Activated T-helper 17 cell treated with anti-CD3 and anti-CD28 coated beads, Interleukin-2, amount 50 U/mL, for 72 hours (primary cell): ENCODE measurements around the gene TNFRSF1A. TPM values are rescaled to one million over a fixed set of nuclear protein-coding genes. Genes with fewer than 3 reads are reported as not detected.
"Not testable (repeated sequence)": the region's sequence is repeated elsewhere in the genome, so short reads cannot be mapped to it uniquely, and the experiment has no call there.

Source experiments
- ATAC-seq: fragments of 150-1000 bp; cut with Tn5 transposase; replicated peaks from 2 replicates; pipeline ENCODE4 v1.10.0; 2021; ENCODE audit warnings: mild to moderate bottlenecking, moderate library complexity
- H3K27ac Mint-ChIP-seq: one replicate; pipeline ENCODE4 v1.8.0; 2022; ENCODE audit warnings: mixed read lengths
- H3K27me3 Mint-ChIP-seq: one replicate; pipeline ENCODE4 v1.8.0; 2022; ENCODE audit warnings: mixed read lengths
- H3K36me3 Mint-ChIP-seq: one replicate; pipeline ENCODE4 v1.8.0; 2022; ENCODE audit warnings: low read depth, mild to moderate bottlenecking, mixed read lengths
- H3K4me1 Mint-ChIP-seq: one replicate; pipeline ENCODE4 v1.8.0; 2022; ENCODE audit warnings: mixed read lengths
- H3K4me3 Mint-ChIP-seq: one replicate; pipeline ENCODE4 v1.8.0; 2022; ENCODE audit warnings: mild to moderate bottlenecking, mixed read lengths
- H3K9me3 Mint-ChIP-seq: one replicate; pipeline ENCODE4 v1.8.0; 2022; ENCODE audit warnings: mixed read lengths
- total RNA-seq, 2 donors: library from RNA; stranded (reverse); gene quantifications; one replicate each; pipeline ENCODE4 v1.2.3, GENCODE V29; 2022

Gene TNFRSF1A
- total RNA-seq, 2 donors from 2014 or later, result 42.1 to 74.1 TPM

GRCh38 chr12:6306599-6307220, 35.2 kb downstream of the TNFRSF1A start:
- H3K9me3 Mint-ChIP-seq, result no peaks in the 10 kb centered on the region
- no peak for ATAC-seq
- peak overlapping the region; percentile 24 for H3K27ac Mint-ChIP-seq
- H3K4me1 Mint-ChIP-seq, result no peaks in the 10 kb centered on the region
- H3K27me3 Mint-ChIP-seq, result peaks cover 14% of the 10 kb centered on the region
- H3K4me3 Mint-ChIP-seq, result no peak overlapping the region
- no peaks in the 10 kb centered on the region for H3K36me3 Mint-ChIP-seq

- H3K36me3 Mint-ChIP-seq, result no peaks in the 10 kb centered on the region
- H3K4me1 Mint-ChIP-seq, result no peaks in the 10 kb centered on the region
- H3K9me3 Mint-ChIP-seq, result no peaks in the 10 kb centered on the region
- no peak for ATAC-seq
- peaks cover 14% of the 10 kb centered on the region for H3K27me3 Mint-ChIP-seq
- peak overlapping the region; percentile 24 for H3K27ac Mint-ChIP-seq
- no peak overlapping the region for H3K4me3 Mint-ChIP-seq
Measured at GRCh38 chr12:6306151-6306550, 35.7 kb downstream of the TNFRSF1A start.

- no peak for ATAC-seq
- Mint-ChIP-seq H3K4me3 (no peak overlapping the region), H3K27me3 (peaks cover 4% of the 10 kb centered on the region), H3K9me3 (no peaks in the 10 kb centered on the region), H3K36me3 (no peaks in the 10 kb centered on the region), H3K4me1 (no peaks in the 10 kb centered on the region), H3K27ac (no peak overlapping the region)
Measured at GRCh38 chr12:6303071-6303470, 38.8 kb downstream of the TNFRSF1A start.

GRCh38 chr12:6302621-6303020, 39.3 kb downstream of the TNFRSF1A start:
- H3K27me3 Mint-ChIP-seq, result peaks cover 4% of the 10 kb centered on the region

DNA sequence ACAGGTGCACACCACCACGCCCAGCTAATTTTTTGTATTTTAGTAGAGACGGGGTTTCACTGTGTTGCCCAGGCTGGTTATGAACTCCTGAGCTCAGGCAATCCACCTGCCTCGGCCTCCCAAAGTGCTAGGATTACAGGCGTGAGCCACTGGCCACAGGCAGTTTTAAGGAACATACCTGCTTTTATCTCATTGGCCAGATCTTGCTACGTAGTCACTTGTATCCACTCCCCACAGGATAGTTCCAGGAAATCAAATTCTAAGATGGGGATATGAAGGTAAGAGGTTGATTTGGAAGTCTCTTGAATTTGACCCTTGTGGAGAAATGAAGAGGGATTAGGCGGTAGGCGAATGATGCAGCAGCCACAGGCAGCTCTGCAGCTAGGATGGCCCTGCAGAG, 40.2 kb downstream of the TNFRSF1A start:
- no peaks in the 10 kb centered on the region for H3K9me3 Mint-ChIP-seq
- H3K27me3 Mint-ChIP-seq, result peaks cover 4% of the 10 kb centered on the region
- no peaks in the 10 kb centered on the region for H3K4me1 Mint-ChIP-seq
- no peak overlapping the region for H3K4me3 Mint-ChIP-seq
- no peak overlapping the region for H3K27ac Mint-ChIP-seq
- H3K36me3 Mint-ChIP-seq, result no peaks in the 10 kb centered on the region
- ATAC-seq, result no peak

More at GRCh38 chr12:6302621-6303020, 39.3 kb downstream of the TNFRSF1A start:
- Mint-ChIP-seq H3K4me3 (no peak overlapping the region), H3K9me3 (no peaks in the 10 kb centered on the region), H3K27ac (no peak overlapping the region), H3K36me3 (no peaks in the 10 kb centered on the region), H3K4me1 (no peaks in the 10 kb centered on the region)
- no peak for ATAC-seq

- ATAC-seq, result no peak
- Mint-ChIP-seq H3K9me3 (no peaks in the 10 kb centered on the region), H3K27me3 (peaks cover 4% of the 10 kb centered on the region), H3K36me3 (no peaks in the 10 kb centered on the region), H3K4me1 (peaks cover 4% of the 10 kb centered on the region), H3K27ac (no peak overlapping the region), H3K4me3 (no peak overlapping the region)
Measured at GRCh38 chr12:6297170-6297569, 44.7 kb downstream of the TNFRSF1A start.

GRCh38 chr12:6295094-6295811, 46.6 kb downstream of the TNFRSF1A start:
- Mint-ChIP-seq H3K9me3 (no peaks in the 10 kb centered on the region), H3K4me1 (peaks cover 4% of the 10 kb centered on the region), H3K4me3 (no peak overlapping the region), H3K27me3 (peaks cover 4% of the 10 kb centered on the region), H3K36me3 (no peaks in the 10 kb centered on the region), H3K27ac (no peak overlapping the region)
- ATAC-seq, result no peak

DNA sequence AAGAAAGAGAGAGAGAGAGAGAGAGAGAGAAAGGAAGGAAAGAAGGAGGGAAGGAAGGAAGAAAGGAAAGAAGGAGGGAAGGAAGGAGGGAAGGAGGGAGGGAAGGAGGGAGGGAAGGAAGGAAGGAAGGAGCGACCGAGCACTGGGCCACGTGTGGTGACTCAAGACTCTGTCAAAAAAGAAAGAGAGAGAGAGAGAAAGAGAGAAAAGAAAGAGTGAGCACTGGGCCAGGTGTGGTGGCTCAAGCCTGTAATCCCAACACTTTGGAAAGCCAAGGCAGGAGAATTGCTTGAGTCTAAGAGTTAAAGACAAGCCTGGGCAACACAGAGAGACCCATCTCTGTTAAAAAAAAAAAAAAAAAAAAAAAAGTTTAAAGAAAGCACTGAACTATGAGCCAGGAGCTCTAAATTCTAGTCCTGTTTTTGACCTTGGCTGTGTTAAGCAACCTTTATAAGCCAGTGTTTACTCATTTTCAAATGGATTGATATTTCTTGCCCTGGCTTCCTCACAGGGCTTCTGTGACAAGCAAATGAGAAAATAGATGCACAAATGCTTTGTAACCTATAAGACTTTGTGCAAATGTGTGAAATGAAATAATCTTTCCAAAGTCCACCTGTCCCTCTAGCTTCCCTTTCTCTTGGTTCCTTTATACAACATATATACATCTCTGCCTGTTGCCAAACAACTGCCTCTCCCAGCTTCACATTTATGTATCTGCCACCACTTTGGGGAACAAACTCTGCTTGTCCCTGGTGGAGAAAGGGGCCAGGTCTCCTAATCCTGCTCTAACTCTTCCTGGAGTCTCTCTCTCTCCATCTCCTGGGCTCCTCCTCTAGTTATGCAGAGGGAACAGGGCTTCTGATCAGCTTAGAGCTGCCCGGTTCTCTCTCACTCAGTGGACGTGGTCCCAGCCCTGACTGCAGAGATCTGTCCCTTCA, 47.5 kb downstream of the TNFRSF1A start:
- H3K4me3 Mint-ChIP-seq, result no peak overlapping the region
- ATAC-seq, result no peak
- H3K27ac Mint-ChIP-seq, result no peak overlapping the region
- H3K9me3 Mint-ChIP-seq, result no peaks in the 10 kb centered on the region
- peaks cover 4% of the 10 kb centered on the region for H3K4me1 Mint-ChIP-seq
- H3K36me3 Mint-ChIP-seq, result no peaks in the 10 kb centered on the region
- peaks cover 4% of the 10 kb centered on the region for H3K27me3 Mint-ChIP-seq

DNA sequence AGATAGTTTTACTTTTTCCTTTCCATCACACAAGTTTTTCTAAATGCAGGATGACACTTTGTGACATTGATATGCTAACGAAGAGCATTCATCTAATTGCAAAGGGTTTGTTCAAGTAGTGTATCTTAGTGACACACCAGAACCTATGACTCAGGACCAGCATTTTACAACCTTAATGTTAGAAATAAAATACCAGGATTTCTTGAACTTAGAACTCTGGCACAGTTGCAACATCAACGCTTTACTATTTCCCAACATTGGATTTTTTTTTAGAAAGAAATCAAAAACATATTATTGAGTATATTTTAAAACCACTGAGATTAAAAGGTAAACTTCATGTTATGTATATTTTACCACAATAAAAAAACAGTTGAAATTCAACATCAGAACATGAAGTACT, 49.3 kb downstream of the TNFRSF1A start:
- H3K4me1 Mint-ChIP-seq, result peaks cover 4% of the 10 kb centered on the region
- no peaks in the 10 kb centered on the region for H3K36me3 Mint-ChIP-seq
- H3K27ac Mint-ChIP-seq, result no peak overlapping the region
- peaks cover 4% of the 10 kb centered on the region for H3K27me3 Mint-ChIP-seq
- ATAC-seq, result no peak
- H3K4me3 Mint-ChIP-seq, result no peak overlapping the region
- H3K9me3 Mint-ChIP-seq, result no peaks in the 10 kb centered on the region

GRCh38 chr12:6289906-6290305, 52.0 kb downstream of the TNFRSF1A start:
- H3K4me1 Mint-ChIP-seq, H3K36me3 Mint-ChIP-seq, H3K4me3 Mint-ChIP-seq: not testable (repeated sequence)

GRCh38 chr12:6289081-6289480, 52.8 kb downstream of the TNFRSF1A start:
- not testable (repeated sequence) for H3K4me3 Mint-ChIP-seq, H3K36me3 Mint-ChIP-seq, H3K9me3 Mint-ChIP-seq, H3K27ac Mint-ChIP-seq, ATAC-seq, H3K4me1 Mint-ChIP-seq, H3K27me3 Mint-ChIP-seq

More at GRCh38 chr12:6289906-6290305, 52.0 kb downstream of the TNFRSF1A start:
- not testable (repeated sequence) for ATAC-seq, H3K27ac Mint-ChIP-seq, H3K27me3 Mint-ChIP-seq, H3K9me3 Mint-ChIP-seq

DNA sequence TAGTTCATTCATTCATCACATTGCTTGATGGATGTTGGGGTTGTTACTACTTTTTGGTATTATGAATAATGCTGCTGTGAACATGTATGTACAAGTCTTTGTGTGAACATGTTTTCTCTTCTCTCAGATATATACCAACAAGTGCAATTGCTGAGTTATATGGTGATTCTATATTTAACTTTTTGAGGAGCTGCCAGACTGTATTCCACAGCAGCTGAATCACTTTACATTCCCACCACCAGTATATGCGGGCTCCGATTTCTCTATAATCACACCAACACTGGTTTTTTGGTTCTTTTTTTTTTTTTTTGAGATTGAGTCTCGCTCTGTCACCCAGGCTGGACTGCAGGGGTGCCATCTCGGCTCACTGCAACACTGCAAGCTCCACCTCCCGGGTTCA, 53.6 kb downstream of the TNFRSF1A start:
- H3K4me1 Mint-ChIP-seq, result no peaks in the 10 kb centered on the region
- no peak for ATAC-seq
- H3K36me3 Mint-ChIP-seq, result no peaks in the 10 kb centered on the region
- no peaks in the 10 kb centered on the region for H3K9me3 Mint-ChIP-seq
- H3K27me3 Mint-ChIP-seq, result no peaks in the 10 kb centered on the region
- no peak overlapping the region for H3K27ac Mint-ChIP-seq
- no peak overlapping the region for H3K4me3 Mint-ChIP-seq

- H3K4me3 Mint-ChIP-seq, result no peak overlapping the region
- no peak for ATAC-seq
- no peaks in the 10 kb centered on the region for H3K36me3 Mint-ChIP-seq
- H3K4me1 Mint-ChIP-seq, result no peaks in the 10 kb centered on the region
- H3K27me3 Mint-ChIP-seq, result peaks cover 11% of the 10 kb centered on the region
- H3K9me3 Mint-ChIP-seq, result no peaks in the 10 kb centered on the region
- no peak overlapping the region for H3K27ac Mint-ChIP-seq
Measured at GRCh38 chr12:6285532-6286306, 56.2 kb downstream of the TNFRSF1A start.

- H3K27me3 Mint-ChIP-seq, result peaks cover 15% of the 10 kb centered on the region
- no peaks in the 10 kb centered on the region for H3K36me3 Mint-ChIP-seq
- no peaks in the 10 kb centered on the region for H3K4me1 Mint-ChIP-seq
- ATAC-seq, result peak; percentile 84
- no peaks in the 10 kb centered on the region for H3K9me3 Mint-ChIP-seq
- no peak overlapping the region for H3K27ac Mint-ChIP-seq
- H3K4me3 Mint-ChIP-seq, result no peak overlapping the region
Measured at GRCh38 chr12:6285063-6285477, 56.8 kb downstream of the TNFRSF1A start.
